Calu3 (cell line): ENCODE results near the gene ELAVL1. TPM values are rescaled to one million over a fixed set of nuclear protein-coding genes. Genes with fewer than 3 reads are reported as not detected.
A peak's percentile ranks its signal among the peaks of the same experiment; 100 is the strongest.

Experiments
- BruUV-seq: library from RNA; stranded (reverse); fragments of 400-500 nt; replicated peaks from 2 replicates; lab custom pipeline; 2021; lab: Mats Ljungman, UMichigan
- CTCF ChIA-PET: fragments of 300-600 bp; sonication (Branson Sonifier 250); formaldehyde crosslinking; loops from one replicate; lab custom pipeline; 2022; ENCODE audit warnings: antibody characterized with exemption; lab: Charles Lee
- DNase-seq: peaks from one replicate; pipeline ENCODE4 v3.0.0; 2022
- H3K27ac Mint-ChIP-seq: one replicate; pipeline ENCODE4 v1.8.0; 2022; ENCODE audit warnings: mixed read lengths; ENCODE audit not compliant: unreplicated experiment
- H3K27me3 Mint-ChIP-seq: one replicate; pipeline ENCODE4 v1.8.0; 2022; ENCODE audit warnings: mixed read lengths; ENCODE audit not compliant: unreplicated experiment
- H3K36me3 Mint-ChIP-seq: one replicate; pipeline ENCODE4 v1.8.0; 2022; ENCODE audit warnings: mild to moderate bottlenecking, moderate library complexity, mixed read lengths; ENCODE audit not compliant: insufficient read depth, unreplicated experiment
- H3K4me1 Mint-ChIP-seq: one replicate; pipeline ENCODE4 v1.8.0; 2022; ENCODE audit warnings: mild to moderate bottlenecking, low read depth, mixed read lengths; ENCODE audit not compliant: unreplicated experiment
- H3K4me3 Mint-ChIP-seq: one replicate; pipeline ENCODE4 v1.8.0; 2022; ENCODE audit warnings: mild to moderate bottlenecking, low read depth, moderate library complexity, mixed read lengths; ENCODE audit not compliant: unreplicated experiment
- H3K9me3 Mint-ChIP-seq: one replicate; pipeline ENCODE4 v1.8.0; 2022; ENCODE audit warnings: low read depth, mixed read lengths; ENCODE audit not compliant: unreplicated experiment
- intact Hi-C: fragments of 100-400 bp; cut with micrococcal nuclease; formaldehyde crosslinking; loops from one replicate; pipeline ENCODE4 v1.10.0; 2022; ENCODE audit not compliant: unreplicated experiment
- total RNA-seq: library from RNA; stranded (reverse); gene quantifications from 2 replicates; pipeline ENCODE4 v1.2.3, GENCODE V29; 2022
- TF ChIP-seq, protein P1 (sequence below): fragments of 200-600 bp; IDR thresholded peaks from one replicate; pipeline ENCODE4 v1.8.0; 2022; ENCODE audit warnings: antibody characterized with exemption; ENCODE audit not compliant: unreplicated experiment

The ELAVL1 gene
- total RNA-seq, 1 experiment from 2014 or later = 81.2 TPM

DNA sequence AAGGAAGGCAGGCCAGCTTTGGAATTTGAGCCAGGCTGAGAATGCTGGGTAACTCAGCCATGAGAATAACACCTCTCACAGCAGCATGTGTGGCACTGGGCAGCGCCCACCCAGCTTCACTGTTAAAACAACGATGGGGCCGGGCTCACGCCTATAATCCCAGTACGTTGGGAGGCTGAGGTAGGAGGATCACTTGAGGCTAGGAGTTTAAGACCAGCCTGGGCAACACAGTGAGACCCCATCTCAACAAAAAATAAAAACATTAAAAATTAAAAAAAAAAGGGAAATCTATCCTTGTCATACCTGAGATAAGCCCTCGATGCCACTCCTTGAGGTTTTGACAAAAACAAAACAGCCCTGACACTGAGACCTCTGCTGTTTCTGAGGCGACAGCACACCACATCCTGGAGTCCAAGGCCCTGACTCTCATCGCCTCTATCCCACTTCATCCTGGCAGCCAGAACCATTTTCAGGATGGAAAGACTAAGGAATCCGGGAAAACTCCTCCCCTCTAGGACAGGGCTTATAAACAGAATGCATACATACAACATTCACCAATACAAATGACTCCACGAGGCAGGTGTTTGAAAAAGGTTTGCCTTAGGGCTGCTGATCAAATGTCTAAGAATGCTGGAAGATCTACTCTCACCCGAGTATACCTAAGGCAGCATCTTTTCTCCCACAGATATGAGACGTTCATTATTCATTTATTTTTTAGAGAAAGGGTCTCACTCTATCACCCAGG, 39.3 kb downstream of the ELAVL1 start:
- BruUV-seq = no TSS peak
- intact Hi-C loops = no loop called here
- CTCF ChIA-PET = no interaction called here
- Mint-ChIP-seq H3K36me3 (peaks cover 28% of the 10 kb centered on the region), H3K27me3 (no peaks in the 10 kb centered on the region), H3K9me3 (no peaks in the 10 kb centered on the region), H3K4me1 (no peaks in the 10 kb centered on the region), H3K27ac (no peak overlapping the region), H3K4me3 (no peak overlapping the region)
- no peak for DNase-seq
- TF ChIP-seq, protein P1, sequence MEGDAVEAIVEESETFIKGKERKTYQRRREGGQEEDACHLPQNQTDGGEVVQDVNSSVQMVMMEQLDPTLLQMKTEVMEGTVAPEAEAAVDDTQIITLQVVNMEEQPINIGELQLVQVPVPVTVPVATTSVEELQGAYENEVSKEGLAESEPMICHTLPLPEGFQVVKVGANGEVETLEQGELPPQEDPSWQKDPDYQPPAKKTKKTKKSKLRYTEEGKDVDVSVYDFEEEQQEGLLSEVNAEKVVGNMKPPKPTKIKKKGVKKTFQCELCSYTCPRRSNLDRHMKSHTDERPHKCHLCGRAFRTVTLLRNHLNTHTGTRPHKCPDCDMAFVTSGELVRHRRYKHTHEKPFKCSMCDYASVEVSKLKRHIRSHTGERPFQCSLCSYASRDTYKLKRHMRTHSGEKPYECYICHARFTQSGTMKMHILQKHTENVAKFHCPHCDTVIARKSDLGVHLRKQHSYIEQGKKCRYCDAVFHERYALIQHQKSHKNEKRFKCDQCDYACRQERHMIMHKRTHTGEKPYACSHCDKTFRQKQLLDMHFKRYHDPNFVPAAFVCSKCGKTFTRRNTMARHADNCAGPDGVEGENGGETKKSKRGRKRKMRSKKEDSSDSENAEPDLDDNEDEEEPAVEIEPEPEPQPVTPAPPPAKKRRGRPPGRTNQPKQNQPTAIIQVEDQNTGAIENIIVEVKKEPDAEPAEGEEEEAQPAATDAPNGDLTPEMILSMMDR = no peak

DNA sequence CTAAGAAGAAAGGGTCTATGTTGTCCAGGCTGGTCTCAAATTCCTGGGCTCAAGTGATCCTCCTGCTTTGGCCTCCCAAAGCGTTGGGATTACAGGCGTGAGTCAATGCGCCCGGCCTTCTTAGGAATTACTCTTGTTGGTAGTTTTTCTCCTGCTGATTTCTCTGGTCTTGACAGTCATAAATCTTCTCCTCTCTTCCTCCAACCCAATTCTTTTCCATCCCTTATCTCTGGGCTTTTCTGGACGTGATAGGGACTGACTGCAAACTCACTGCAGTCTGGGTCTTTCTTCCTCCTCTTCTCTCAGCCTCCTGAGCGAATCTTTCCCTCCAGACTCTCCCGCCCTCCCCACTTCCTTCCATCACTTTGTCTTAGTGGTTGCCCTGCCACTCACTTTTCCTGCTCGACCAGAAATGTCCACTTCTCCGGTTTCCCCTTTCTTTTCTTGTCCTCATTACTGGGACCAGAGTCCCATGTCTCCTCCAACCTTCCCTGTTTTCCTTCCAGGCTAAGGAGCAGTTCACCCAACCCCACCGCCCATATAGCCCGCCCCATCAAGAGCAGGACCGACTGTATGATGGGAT, 40.1 kb downstream of the ELAVL1 start:
- H3K36me3 Mint-ChIP-seq = peaks cover 24% of the 10 kb centered on the region
- CTCF ChIA-PET = no interaction called here
- H3K27ac Mint-ChIP-seq = no peak overlapping the region
- no peaks in the 10 kb centered on the region for H3K4me1 Mint-ChIP-seq
- H3K4me3 Mint-ChIP-seq = no peak overlapping the region
- TF ChIP-seq, protein P1 = no peak
- no peak for DNase-seq
- H3K27me3 Mint-ChIP-seq = no peaks in the 10 kb centered on the region
- no TSS peak for BruUV-seq
- intact Hi-C loops = no loop called here
- H3K9me3 Mint-ChIP-seq = no peaks in the 10 kb centered on the region

DNA sequence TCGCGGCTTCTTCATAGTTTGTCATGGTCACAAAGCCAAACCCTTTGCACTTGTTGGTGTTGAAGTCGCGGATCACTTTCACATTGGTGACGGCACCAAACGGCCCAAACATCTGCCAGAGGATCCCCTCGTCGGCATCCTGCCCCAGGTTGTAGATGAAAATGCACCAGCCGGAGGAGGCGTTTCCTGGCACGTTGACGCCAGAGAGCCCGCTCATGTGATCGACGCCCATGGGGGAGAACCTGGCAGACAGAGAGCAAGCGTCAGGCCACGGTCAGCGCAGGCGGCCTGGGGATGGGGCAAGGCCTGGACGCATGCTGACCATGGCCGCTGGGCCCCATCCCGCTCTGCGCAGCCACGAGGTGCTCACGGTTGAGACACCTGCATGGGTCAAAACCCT, 41.9 kb downstream of the ELAVL1 start:
- CTCF ChIA-PET = no interaction called here
- DNase-seq = no peak
- Mint-ChIP-seq H3K27me3 (no peaks in the 10 kb centered on the region), H3K4me3 (no peak overlapping the region), H3K36me3 (peaks cover 19% of the 10 kb centered on the region), H3K4me1 (no peaks in the 10 kb centered on the region), H3K9me3 (no peaks in the 10 kb centered on the region), H3K27ac (no peak overlapping the region)
- BruUV-seq = no TSS peak
- TF ChIP-seq, protein P1 = no peak
- intact Hi-C loops = no loop called here

DNA sequence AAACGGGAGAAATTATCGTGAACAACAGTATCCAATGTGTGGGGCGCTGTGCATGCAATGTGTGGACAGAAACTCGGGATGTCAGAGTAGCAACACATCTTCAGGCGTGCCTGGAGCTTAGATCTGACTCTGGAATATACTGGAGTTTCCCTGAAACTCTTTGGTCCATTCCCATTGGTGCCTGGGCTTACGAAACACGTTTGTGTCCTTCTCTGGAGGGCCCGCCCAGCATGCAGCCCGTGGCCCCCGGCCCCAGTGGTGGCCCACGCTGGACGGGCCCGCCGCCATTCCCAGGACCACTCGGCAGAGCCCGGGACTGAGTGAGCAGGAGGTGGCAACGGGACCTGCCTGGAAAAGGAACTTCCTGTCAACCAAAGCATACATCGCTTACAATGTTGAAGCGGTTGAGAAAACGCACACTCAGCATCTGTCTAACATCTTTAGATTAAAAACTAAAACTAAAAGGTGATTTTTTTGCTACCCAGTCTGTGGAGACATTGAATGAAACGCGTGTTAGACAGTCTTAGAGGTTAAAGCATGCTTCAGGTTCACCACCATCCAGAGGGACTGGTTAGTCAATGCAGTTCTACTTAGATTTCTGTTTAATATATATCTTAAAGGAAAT, 42.7 kb downstream of the ELAVL1 start:
- Mint-ChIP-seq H3K4me1 (no peaks in the 10 kb centered on the region), H3K36me3 (peaks cover 19% of the 10 kb centered on the region)

More for the DNA sequence above, 42.7 kb downstream of the ELAVL1 start:
- H3K27ac Mint-ChIP-seq = no peak overlapping the region
- CTCF ChIA-PET = no interaction called here
- BruUV-seq = TSS peak; percentile 71
- TF ChIP-seq, protein P1 = no peak
- H3K27me3 Mint-ChIP-seq = no peaks in the 10 kb centered on the region
- no peaks in the 10 kb centered on the region for H3K9me3 Mint-ChIP-seq
- intact Hi-C loops = no loop called here
- no peak overlapping the region for H3K4me3 Mint-ChIP-seq
- DNase-seq = no peak
